CD4-positive, alpha-beta T cell (primary cell): ENCODE data around the gene SUPT7L. TPM values are rescaled to one million over a fixed set of nuclear protein-coding genes. Genes with fewer than 3 reads are reported as not detected.

Experiments
- ATAC-seq: fragments of 200-7000 bp; cut with Tn5 transposase; one replicate; pipeline ENCODE4 v1.10.0; 2022; ENCODE audit warnings: mild to moderate bottlenecking; ENCODE audit not compliant: poor library complexity
- CTCF ChIA-PET: fragments of 350-600 bp; sonication (Branson Sonifier 250); formaldehyde crosslinking; loops from one replicate; lab custom pipeline; 2021; ENCODE audit warnings: antibody characterized with exemption, inconsistent platforms; lab: Charles Lee
- POLR2A ChIA-PET: fragments of 350-600 bp; sonication (Branson Sonifier 250); formaldehyde crosslinking; loops from one replicate; lab custom pipeline; 2021; ENCODE audit warnings: antibody characterized with exemption, inconsistent platforms; lab: Charles Lee
- DNase-seq, 14 experiments: peaks; one replicate each; pipeline ENCODE4 v3.0.0-alpha.2; 2013 to 2020; ENCODE audit warnings: mixed read lengths in 2 of 14
- H3K27ac ChIP-seq, 2 donors: one replicate each; pipeline versions ENCODE4 v1.5.1 to v1.7.0; 2013; ENCODE audit warnings: low read length in 2 of 2, low read depth in 1 of 2, mild to moderate bottlenecking in 1 of 2
- H3K27me3 ChIP-seq, 2 experiments: 1 replicate in 1 of 2; 2 replicates in 1 of 2; pipeline versions ENCODE4 v1.6.1 to v1.7.0; 2013; ENCODE audit warnings: low read length in 2 of 2, control low read depth in 1 of 2, mild to moderate bottlenecking in 1 of 2, moderate library complexity in 1 of 2; ENCODE audit not compliant: insufficient read depth in 2 of 2, control insufficient read depth in 1 of 2
- H3K36me3 ChIP-seq: one replicate; pipeline ENCODE4 v1.6.1; 2013; ENCODE audit warnings: low read length, control low read depth; ENCODE audit not compliant: insufficient read depth
- H3K4me1 ChIP-seq: one replicate; pipeline ENCODE4 v1.6.1; 2013; ENCODE audit warnings: low read length, control low read depth; ENCODE audit not compliant: insufficient read depth
- H3K4me3 ChIP-seq: one replicate; pipeline ENCODE4 v1.5.1; 2013; ENCODE audit warnings: mild to moderate bottlenecking, low read length, moderate library complexity
- H3K9me3 ChIP-seq, 2 experiments: 1 replicate in 1 of 2; 2 replicates in 1 of 2; pipeline versions ENCODE4 v1.6.1 to v1.7.0; 2013; ENCODE audit warnings: low read length in 2 of 2, mild to moderate bottlenecking in 2 of 2, control low read depth in 1 of 2, moderate library complexity in 1 of 2; ENCODE audit not compliant: control insufficient read depth in 1 of 2, insufficient read depth in 1 of 2
- H3K27ac Mint-ChIP-seq: one replicate; pipeline ENCODE4 v1.8.0; 2020; ENCODE audit warnings: mixed read lengths
- H3K27me3 Mint-ChIP-seq: one replicate; pipeline ENCODE4 v1.8.0; 2021; ENCODE audit warnings: mixed read lengths
- H3K36me3 Mint-ChIP-seq: one replicate; pipeline ENCODE4 v1.8.0; 2021; ENCODE audit warnings: low read depth, mixed read lengths
- H3K4me1 Mint-ChIP-seq: one replicate; pipeline ENCODE4 v1.8.0; 2021; ENCODE audit warnings: low read depth, mixed read lengths
- H3K4me3 Mint-ChIP-seq: one replicate; pipeline ENCODE4 v1.8.0; 2020; ENCODE audit warnings: mild to moderate bottlenecking, mixed read lengths
- H3K9me3 Mint-ChIP-seq: one replicate; pipeline ENCODE4 v1.8.0; 2020; ENCODE audit warnings: mixed read lengths
- intact Hi-C, 2 experiments: fragments of 100-400 bp; cut with DNase I in 1 of 2; cut with micrococcal nuclease in 1 of 2; formaldehyde crosslinking; loops; one replicate each; pipeline versions ENCODE4 v1.15.1 to v1.9.0; 2023 to 2025; cut with DNase I, micrococcal nuclease
- total RNA-seq, 174 experiments: library from RNA in 2 of 174; stranded (reverse) in 2 of 174; gene quantifications; one replicate each; pipeline ENCODE4 v1.2.3 and lab custom pipeline; 2021 to 2026
- TF ChIP-seq, protein P1 (sequence below): fragments of 200-600 bp; IDR thresholded peaks from one replicate; pipeline ENCODE4 v1.8.0; 2022; ENCODE audit warnings: antibody characterized with exemption, mild to moderate bottlenecking

The SUPT7L gene
- total RNA-seq, 2 experiments from 2014 or later, result 48.5 to 52.2 TPM

DNA sequence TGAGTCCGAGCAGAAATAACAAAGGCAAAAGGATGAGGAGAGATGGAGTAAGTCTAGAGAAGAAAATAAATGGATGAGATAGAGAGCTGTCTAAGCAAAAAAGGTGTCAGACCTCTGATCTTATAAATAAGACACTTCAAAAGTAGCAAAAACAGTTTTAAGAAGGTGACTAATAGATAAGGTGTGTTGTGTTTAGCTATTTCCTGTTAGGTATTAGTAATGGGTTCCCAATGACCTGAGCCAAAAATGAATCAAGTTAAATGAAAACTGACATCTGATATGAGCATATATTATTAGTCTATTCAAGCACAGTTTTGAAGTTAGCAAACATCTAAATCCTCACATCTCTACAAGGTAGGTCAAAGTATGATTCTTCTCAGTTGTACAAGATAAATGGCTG lies 10.6 kb downstream of the SUPT7L start:
- no peak overlapping the region for H3K4me3 Mint-ChIP-seq
- H3K27ac ChIP-seq, result no peak overlapping the region
- H3K27me3 Mint-ChIP-seq, result no peaks in the 10 kb centered on the region
- H3K4me1 Mint-ChIP-seq, result no peaks in the 10 kb centered on the region
- H3K9me3 Mint-ChIP-seq, result no peaks in the 10 kb centered on the region
- DNase-seq (no peak), ATAC-seq (no peak)
- H3K4me1 ChIP-seq, result no peaks in the 10 kb centered on the region
- no peak overlapping the region for H3K4me3 ChIP-seq
- H3K36me3 Mint-ChIP-seq, result peaks cover 92% of the 10 kb centered on the region
- no peak overlapping the region for H3K27ac Mint-ChIP-seq
- H3K27me3 ChIP-seq, result no peaks in the 10 kb centered on the region
- TF ChIP-seq, protein P1, sequence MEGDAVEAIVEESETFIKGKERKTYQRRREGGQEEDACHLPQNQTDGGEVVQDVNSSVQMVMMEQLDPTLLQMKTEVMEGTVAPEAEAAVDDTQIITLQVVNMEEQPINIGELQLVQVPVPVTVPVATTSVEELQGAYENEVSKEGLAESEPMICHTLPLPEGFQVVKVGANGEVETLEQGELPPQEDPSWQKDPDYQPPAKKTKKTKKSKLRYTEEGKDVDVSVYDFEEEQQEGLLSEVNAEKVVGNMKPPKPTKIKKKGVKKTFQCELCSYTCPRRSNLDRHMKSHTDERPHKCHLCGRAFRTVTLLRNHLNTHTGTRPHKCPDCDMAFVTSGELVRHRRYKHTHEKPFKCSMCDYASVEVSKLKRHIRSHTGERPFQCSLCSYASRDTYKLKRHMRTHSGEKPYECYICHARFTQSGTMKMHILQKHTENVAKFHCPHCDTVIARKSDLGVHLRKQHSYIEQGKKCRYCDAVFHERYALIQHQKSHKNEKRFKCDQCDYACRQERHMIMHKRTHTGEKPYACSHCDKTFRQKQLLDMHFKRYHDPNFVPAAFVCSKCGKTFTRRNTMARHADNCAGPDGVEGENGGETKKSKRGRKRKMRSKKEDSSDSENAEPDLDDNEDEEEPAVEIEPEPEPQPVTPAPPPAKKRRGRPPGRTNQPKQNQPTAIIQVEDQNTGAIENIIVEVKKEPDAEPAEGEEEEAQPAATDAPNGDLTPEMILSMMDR, result no peak
- CTCF ChIA-PET, result no interaction called here
- H3K9me3 ChIP-seq, result no peaks in the 10 kb centered on the region
- H3K36me3 ChIP-seq, result peaks cover 85% of the 10 kb centered on the region
- POLR2A ChIA-PET, result interaction anchor here (1.0 kb wide), 1 partner anchor 11 kb away, joined by 3 read pairs; the partner anchor contains the start of genes SLC4A1AP and SUPT7L
- intact Hi-C loops, result no loop called here

DNA sequence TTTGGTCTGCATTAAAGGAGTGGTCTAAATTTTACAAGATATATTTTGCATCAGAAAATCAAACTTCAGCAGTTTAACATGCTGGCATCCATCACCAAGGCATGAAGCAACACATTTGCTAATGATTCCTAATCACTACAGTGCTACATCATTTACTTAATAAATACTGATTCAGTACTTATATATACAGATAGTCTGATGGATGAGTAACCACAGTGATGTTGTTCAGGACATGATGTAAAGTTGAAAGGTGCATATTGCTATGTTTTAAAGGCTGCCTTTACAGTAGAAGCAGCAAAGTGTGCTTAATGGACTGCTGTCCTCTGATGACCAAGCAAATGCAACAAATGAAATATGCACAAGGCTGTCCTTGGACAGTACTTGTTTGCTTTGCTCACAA lies 11.1 kb downstream of the SUPT7L start:
- H3K9me3 Mint-ChIP-seq, result no peaks in the 10 kb centered on the region
- H3K4me1 Mint-ChIP-seq, result no peaks in the 10 kb centered on the region
- H3K27ac ChIP-seq, result no peak overlapping the region
- no peak overlapping the region for H3K27ac Mint-ChIP-seq
- TF ChIP-seq, protein P1, result no peak
- H3K27me3 ChIP-seq, result no peaks in the 10 kb centered on the region
- CTCF ChIA-PET, result no interaction called here
- POLR2A ChIA-PET, result interaction anchor here (1.0 kb wide), 1 partner anchor 11 kb away, joined by 3 read pairs; the partner anchor contains the start of genes SLC4A1AP and SUPT7L
- ATAC-seq (no peak), DNase-seq (no peak)
- H3K4me3 ChIP-seq, result no peak overlapping the region
- no peaks in the 10 kb centered on the region for H3K9me3 ChIP-seq
- no peaks in the 10 kb centered on the region for H3K27me3 Mint-ChIP-seq
- intact Hi-C loops, result no loop called here
- no peak overlapping the region for H3K4me3 Mint-ChIP-seq
- no peaks in the 10 kb centered on the region for H3K4me1 ChIP-seq
- peaks cover 92% of the 10 kb centered on the region for H3K36me3 Mint-ChIP-seq
- H3K36me3 ChIP-seq, result peaks cover 85% of the 10 kb centered on the region

DNA sequence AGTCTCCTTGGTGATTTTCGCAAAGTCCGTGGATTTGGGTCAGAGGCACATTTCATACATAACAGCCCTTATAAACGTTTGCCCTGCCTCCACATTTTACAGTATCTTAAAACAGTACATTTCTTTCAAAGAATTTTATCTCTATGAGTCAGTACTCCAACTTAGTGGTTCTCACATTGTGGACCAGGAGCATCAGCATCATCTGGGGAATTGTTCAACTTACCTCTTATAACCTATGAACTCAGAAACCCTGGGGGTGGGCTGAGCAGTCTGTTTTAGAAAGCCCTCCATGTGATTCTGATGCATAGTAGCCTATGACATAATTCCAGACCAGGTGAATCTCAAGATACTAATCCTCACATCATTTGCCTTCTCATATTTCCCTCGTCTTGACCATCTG lies 12.4 kb downstream of the SUPT7L start:
- no peak for DNase-seq
- H3K4me1 ChIP-seq, result no peaks in the 10 kb centered on the region
- no peaks in the 10 kb centered on the region for H3K27me3 ChIP-seq
- no peak for ATAC-seq
- POLR2A ChIA-PET, result no interaction called here
- H3K27ac ChIP-seq, result no peak overlapping the region
- no peak overlapping the region for H3K27ac Mint-ChIP-seq
- TF ChIP-seq, protein P1, result no peak
- CTCF ChIA-PET, result interaction anchor here (1.0 kb wide), 1 partner anchor 23 kb away, joined by 3 read pairs; the partner anchor contains the start of genes CCDC121 and GPN1
- no peak overlapping the region for H3K4me3 Mint-ChIP-seq
- H3K9me3 ChIP-seq, result no peaks in the 10 kb centered on the region
- no peak overlapping the region for H3K4me3 ChIP-seq
- H3K36me3 Mint-ChIP-seq, result peaks cover 90% of the 10 kb centered on the region
- no peaks in the 10 kb centered on the region for H3K9me3 Mint-ChIP-seq
- intact Hi-C loops, result no loop called here
- no peaks in the 10 kb centered on the region for H3K4me1 Mint-ChIP-seq
- peaks cover 85% of the 10 kb centered on the region for H3K36me3 ChIP-seq
- no peaks in the 10 kb centered on the region for H3K27me3 Mint-ChIP-seq
